ENCODE data around the gene HELZ.

- TF ChIP-seq CTCF (IDR thresholded peaks at IDR 0.05) (no peak), POLR2A (IDR thresholded peaks at IDR 0.05) (no peak)
Measured at GRCh38 chr17:67043283-67043682, 201.7 kb downstream of the HELZ start.

All from prostate gland (tissue), 2 donors.